GM12878 (cell line): ENCODE results near the gene DUSP22.

Experiments
- CREB1 ChIP-seq: IDR thresholded peaks from 2 replicates; pipeline ENCODE4 v1.6.1; 2012; ENCODE audit warnings: low read depth, mild to moderate bottlenecking, inconsistent platforms
- MAX ChIP-seq: IDR thresholded peaks from 2 replicates; pipeline ENCODE4 v1.6.1; 2012; ENCODE audit warnings: low read depth, low read length, improper control_type of control experiment
- MLLT1 ChIP-seq: fragments of 450-650 bp; IDR thresholded peaks from 2 replicates; pipeline ENCODE4 v1.6.1; 2016; ENCODE audit warnings: mild to moderate bottlenecking
- NFYA ChIP-seq: IDR thresholded peaks from 2 replicates; pipeline ENCODE4 v1.6.1; 2011; ENCODE audit warnings: low read depth, mild to moderate bottlenecking, low read length, improper control_type of control experiment, borderline replicate concordance
- POLR2A ChIP-seq: IDR thresholded peaks from 2 replicates; pipeline ENCODE4 v1.6.1; 2011; ENCODE audit warnings: low read depth, mild to moderate bottlenecking, low read length
- RBBP5 ChIP-seq: fragments of 200-600 bp; sonication (generic); conservative IDR thresholded peaks from 2 replicates; pipeline ENCODE4 v1.6.1; 2016
- TAF1 ChIP-seq: IDR thresholded peaks from 2 replicates; pipeline ENCODE4 v1.6.1; 2011; ENCODE audit warnings: mild to moderate bottlenecking, low read depth, low read length, borderline replicate concordance
- ZNF274 ChIP-seq: IDR thresholded peaks from one replicate; pipeline ENCODE4 v1.8.0; 2011; ENCODE audit not compliant: insufficient read length, insufficient read depth

DNA sequence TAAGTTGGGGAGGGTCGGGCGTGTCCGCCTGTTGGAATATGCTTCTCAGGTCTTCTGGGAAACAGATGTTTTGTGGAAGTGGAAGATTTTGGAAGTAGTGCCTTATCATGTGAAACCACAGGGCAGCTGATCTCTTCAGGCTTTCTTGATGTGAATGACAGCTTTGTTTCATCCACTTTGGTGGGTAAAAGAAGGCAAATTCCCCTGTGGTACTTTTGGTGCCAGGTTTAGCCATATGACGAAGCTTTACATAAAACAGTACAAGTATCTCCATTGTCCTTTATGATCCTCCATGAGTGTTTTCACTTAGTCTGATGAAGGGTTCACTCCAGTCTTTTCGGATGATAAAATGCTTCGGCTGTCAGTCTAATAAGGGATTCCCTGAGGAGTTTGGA, 103.8 kb downstream of the DUSP22 start:
- TF ChIP-seq RBBP5 (no peak), MLLT1 (no peak; the same call in 1 of the 2 replicates), MAX (no peak), NFYA (no peak), POLR2A (no peak; the same call in 1 of the 2 replicates), ZNF274 (no peak), TAF1 (no peak), CREB1 (no peak)
